Breast epithelium (tissue), 3 donors: ENCODE measurements around the gene ADGRB2.

Source experiments
- CTCF ChIP-seq, 3 donors: fragments of 450-650 bp; IDR thresholded peaks; one replicate each; pipeline ENCODE4 v1.5.1; 2016 to 2017; ENCODE audit warnings: antibody characterized with exemption in 3 of 3, mild to moderate bottlenecking in 3 of 3, moderate library complexity in 3 of 3
- POLR2A ChIP-seq: fragments of 450-650 bp; IDR thresholded peaks from one replicate; pipeline ENCODE4 v1.6.1; 2016; ENCODE audit warnings: antibody characterized with exemption, mild to moderate bottlenecking, moderate library complexity
- POLR2AphosphoS5 ChIP-seq, 3 donors: sonication (generic); formaldehyde crosslinking; IDR thresholded peaks; one replicate each; pipeline ENCODE4 v1.6.1; 2017; ENCODE audit warnings: antibody characterized with exemption in 3 of 3

GRCh38 chr1:31812158-31812829, 48.2 kb upstream of the ADGRB2 start:
- no peak for TF ChIP-seq POLR2A
- TF ChIP-seq POLR2AphosphoS5 (IDR thresholded peaks at IDR 0.05), result no peak
- TF ChIP-seq CTCF (IDR thresholded peaks at IDR 0.05), result no peak
